HG02943 (cell line): ENCODE results near the gene RETNLB.

ENCODE experiments used
- ATAC-seq: cut with Tn5 transposase; IDR thresholded peaks from one replicate; pipeline ENCODE4 v1.9.1; 2021; ENCODE audit warnings: mild to moderate bottlenecking, low read depth, moderate library complexity; ENCODE audit not compliant: unreplicated experiment

The RETNLB gene, protein sequence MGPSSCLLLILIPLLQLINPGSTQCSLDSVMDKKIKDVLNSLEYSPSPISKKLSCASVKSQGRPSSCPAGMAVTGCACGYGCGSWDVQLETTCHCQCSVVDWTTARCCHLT

DNA sequence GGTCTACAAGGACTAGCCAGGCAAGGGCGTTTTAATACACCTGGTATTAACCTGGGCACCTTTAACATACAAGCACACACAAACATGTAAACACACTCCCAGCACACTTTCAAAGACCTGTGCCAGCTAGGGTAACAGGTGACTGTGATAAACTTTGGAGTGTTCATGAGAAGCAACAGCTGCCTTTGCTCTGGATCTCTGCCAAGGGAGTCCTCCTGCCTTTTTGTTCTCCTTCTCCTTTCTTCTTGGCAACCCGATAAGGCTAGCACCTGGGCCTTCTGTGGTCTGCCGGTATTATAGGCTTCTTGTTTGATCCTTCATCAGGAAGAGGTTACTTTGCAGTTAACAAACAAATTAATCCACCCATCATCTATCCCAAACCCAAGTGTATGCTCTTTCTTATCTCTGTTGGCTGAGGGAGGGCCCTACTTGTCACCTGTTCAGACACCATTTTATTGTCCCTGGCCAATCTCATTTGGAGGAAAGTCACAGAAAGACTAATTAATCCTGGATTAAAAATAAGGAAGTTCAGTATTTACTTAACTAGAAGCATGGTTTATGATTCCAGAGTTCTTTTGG, at the start of gene RETNLB:
RETNLB (minus strand) TSS at position 7 of the 579 bp plus-strand sequence. CDS start 225 bp downstream, outside the sequence.
- ATAC-seq = no peak

GRCh38 chr3:108806316-108806715, 49.1 kb upstream of the RETNLB start:
- no peak for ATAC-seq

DNA sequence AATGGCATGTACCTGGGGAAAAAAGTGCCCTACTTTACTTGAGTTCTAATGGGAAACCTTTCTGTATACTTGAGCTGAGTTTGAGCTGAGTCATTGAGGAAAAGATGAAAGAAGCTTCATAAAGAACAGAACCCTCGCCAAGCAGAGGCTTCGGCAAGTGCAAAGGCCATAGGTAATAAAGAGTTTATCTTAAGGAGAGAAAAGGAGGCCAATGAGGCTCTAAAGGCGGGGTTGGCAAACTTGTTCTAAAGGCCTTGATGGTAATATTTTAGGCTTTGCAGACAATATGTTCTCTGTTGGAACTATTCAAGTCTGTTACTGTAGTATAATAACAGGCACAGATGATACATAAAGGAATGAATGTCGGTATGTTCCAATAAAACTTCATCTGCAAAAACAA, 47.8 kb upstream of the RETNLB start:
- ATAC-seq = no peak

GRCh38 chr3:108804437-108804836, 47.2 kb upstream of the RETNLB start:
- no peak for ATAC-seq

DNA sequence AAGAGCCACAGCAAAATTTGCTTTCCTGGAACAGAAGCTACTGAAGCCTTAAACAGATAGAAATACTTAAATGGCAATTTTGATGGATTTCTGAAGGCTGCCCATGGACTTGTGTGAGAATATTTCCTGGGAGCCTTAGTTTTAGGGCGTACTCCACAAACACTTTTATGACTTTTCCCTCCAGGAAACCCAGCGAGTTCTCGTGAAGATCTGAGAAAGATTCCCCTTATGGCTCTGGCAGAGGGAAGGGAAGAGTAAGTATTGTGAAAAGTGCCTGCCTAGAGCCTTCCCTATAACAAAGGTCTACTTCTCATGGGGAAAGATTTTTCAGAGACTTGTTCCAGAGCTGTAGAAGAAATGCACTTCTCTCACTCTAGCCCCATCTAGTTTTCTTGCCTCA, 34.3 kb upstream of the RETNLB start:
- ATAC-seq = no peak

- ATAC-seq = no peak
Measured at GRCh38 chr3:108780235-108780634, 23.0 kb upstream of the RETNLB start.

DNA sequence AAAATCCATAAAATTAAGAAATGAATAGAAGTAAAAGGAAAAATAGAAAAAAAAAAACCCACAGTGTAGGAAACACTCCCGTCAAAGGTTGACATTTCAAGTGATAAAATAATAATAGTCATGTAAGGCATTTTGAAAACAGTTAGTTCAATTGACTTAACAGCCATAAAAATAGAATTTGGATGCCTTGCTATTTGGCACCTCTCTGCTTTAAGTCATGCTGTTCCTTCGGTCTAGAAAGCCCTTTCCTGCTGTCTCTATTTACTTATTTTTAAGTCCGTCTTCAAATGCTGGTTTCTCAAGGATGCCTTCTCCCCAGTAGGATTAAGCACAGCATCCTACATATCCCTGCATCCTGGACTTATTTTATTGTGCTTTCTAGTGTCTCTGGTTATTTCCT, 22.3 kb upstream of the RETNLB start:
- no peak for ATAC-seq

- ATAC-seq = no peak
Measured at GRCh38 chr3:108775649-108776048, 18.4 kb upstream of the RETNLB start.

DNA sequence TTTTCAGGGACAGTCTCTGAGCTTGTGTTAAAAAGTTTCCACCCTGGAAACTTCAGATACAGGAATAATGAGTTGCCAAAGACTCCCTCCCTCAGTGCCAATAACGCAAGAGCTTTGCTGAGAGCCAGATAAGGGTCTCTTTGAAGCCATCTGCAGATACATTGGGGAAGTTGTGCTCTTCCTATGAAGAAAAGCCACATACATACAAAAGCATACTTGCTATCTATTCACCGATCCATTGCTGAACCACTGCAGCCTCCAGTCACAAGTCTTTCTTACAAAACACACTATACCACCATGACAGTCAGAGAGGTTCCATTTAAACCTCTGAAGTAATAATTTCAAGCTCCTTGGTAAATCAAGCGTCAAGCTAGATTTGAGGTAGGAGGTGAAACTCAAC, 10.0 kb upstream of the RETNLB start:
- no peak for ATAC-seq

DNA sequence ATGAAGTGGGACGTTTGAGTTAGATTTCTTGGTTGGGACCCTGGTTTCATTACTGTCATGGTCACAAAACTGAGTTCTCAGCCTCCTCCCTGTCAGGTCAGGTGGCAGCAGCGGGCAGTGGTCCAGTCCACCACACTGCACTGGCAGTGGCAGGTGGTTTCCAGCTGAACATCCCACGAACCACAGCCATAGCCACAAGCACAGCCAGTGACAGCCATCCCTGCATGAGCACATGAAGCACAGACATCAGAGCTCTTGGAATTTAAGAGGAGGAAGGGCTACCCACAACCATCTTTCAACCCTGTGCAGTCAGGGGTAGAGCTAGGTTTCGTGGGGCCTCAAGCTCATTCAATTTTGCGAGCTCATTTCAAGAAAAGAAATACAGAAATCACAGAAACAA, 1.5 kb downstream of the RETNLB start:
- no peak for ATAC-seq

DNA sequence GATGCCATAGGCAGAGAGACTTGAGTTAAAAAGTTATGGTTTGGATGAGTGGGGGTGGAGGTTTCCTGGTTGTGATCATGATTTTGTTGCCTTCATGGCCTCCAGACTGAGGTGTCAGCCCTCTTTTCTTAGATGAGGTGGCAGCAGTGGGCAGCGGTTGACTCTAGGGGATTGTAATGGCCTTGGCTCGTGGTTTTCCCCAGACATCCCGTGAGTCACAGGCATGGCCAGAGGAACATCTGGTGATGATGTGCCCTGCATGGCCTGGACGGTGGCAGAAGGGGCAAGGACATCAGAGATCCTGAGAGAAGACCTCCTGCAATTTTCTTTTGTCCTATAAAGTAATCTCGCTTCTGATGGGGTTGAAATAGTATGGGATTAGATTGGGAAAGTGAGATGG, 12.4 kb downstream of the RETNLB start:
- no peak for ATAC-seq

DNA sequence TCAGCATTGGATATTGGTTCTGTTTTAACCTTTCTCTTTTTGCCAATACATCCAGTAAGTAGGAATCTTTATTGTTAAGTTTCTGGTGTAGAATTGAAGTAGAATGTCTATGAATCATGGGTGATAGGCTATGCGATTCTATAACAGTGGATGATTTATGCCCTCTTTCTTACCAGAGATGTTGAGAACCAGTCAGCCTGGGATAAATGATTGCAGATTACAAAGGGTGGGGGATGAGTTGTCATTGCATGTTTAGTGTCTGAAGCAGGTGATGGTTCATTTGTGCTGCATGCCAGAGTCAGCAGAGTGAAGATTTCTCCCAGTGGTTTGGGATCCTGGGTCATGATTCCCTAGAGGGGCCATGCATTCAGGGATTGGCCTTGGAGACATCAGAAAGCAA, 14.3 kb downstream of the RETNLB start:
- no peak for ATAC-seq

DNA sequence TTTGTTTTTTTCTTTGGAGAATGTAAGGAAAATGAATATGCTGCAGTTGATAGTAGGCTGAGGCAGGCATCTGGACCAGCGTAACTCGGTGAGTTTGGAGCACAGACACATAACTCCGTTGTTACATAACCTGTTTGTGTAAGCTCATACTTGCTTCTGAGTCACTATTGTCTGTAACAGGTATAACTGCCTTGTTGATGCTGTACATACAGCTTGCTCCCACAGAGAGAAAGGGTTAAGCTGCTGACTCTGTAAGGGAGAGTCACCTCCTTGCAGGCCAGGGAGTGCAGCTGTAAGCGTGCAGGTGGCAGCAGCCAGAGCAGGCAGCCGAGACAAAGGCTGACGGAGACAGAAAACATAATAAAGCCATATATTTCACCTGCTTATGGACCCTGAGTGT, 20.4 kb downstream of the RETNLB start:
- no peak for ATAC-seq

GRCh38 chr3:108728934-108729333, 28.3 kb downstream of the RETNLB start:
- no peak for ATAC-seq

GRCh38 chr3:108728105-108728504, 29.1 kb downstream of the RETNLB start:
- no peak for ATAC-seq

DNA sequence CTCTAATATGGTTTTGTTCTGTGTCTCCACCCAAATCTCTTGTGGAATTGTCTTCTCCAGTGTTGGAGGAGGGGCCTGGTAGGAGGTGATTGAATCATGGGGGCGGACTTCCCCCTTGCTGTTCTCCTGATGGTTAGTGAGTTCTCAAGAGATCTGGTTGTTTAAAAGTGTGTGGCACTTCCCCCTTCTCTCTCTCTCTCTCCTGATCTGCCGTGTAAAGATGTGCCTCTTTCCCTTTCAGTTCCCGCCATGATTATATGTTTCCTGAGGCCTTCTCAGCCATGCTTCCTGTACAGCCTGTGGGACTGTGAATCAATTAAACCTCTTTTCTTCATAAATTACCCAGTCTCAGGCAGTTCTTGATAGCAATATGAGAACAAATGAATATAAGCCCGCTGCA, 33.1 kb downstream of the RETNLB start:
- no peak for ATAC-seq

- ATAC-seq = no peak
Measured at GRCh38 chr3:108722724-108723123, 34.5 kb downstream of the RETNLB start.

DNA sequence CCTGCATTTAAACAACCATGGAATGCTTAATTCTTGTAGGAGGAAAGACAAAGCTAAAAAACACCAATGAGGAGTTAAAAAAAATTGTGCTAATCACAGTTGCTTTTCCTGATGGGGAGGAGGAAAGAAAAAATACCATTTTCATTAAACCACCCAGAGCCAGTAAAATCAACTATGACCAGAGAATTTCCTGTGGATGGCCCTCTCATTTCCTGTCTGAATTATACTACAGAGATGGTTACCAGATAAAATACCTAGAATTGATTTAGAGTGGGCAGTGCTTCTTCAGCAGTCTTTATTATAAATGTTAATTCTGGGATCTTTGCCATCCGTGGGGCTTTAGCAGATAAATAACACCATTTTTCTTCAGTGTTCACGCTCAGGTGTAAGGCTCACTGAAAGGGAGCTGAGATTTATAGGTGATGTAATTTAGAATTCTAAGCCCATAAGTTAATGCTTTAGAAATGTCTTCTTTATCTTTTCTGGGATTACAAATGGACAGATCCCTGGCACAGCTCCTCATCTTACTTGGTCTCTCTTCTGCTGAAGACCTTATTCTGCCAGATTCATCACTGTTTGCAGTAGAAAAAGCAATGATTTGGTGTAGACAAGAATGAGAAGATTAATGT, 37.9 kb downstream of the RETNLB start:
- ATAC-seq = no peak

- no peak for ATAC-seq
Measured at GRCh38 chr3:108718454-108718853, 38.8 kb downstream of the RETNLB start.

DNA sequence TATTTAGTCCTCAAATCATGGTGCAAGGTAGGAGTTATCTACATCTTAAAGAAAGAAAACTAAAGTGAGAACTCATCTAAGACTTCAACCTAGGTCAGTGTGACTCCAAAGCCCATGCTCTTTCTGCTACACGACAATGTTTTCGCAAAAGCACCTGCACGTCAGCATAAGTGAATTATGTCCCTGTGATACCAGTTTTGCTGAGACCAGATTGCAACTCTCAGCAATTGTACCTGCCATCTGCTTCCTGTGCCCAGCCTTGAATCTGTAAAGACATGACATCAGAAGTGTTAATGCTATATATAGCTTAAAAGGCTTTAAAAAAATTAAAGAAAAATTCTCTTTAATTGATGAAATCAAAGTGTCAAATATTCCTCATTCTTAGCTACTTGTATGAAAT, 43.4 kb downstream of the RETNLB start:
- no peak for ATAC-seq

- no peak for ATAC-seq
Measured at GRCh38 chr3:108713009-108713516, 44.1 kb downstream of the RETNLB start.
